ENCODE measurements around the gene PCYT1A. TPM values are rescaled to one million over a fixed set of nuclear protein-coding genes. Genes with fewer than 3 reads are reported as not detected.

The PCYT1A gene
- total RNA-seq, 4 donors from 2014 or later, result 96.2 to 144 (median 110) TPM

- no peak for DNase-seq (ENCODE audit: low spot score in 2 of 2)
- 94 to 97% methylated on average over 5 of the region's 5 CpGs for WGBS, 2 donors
- TF ChIP-seq POLR2A (IDR thresholded peaks at IDR 0.05), result no peak
- TF ChIP-seq, protein P1, sequence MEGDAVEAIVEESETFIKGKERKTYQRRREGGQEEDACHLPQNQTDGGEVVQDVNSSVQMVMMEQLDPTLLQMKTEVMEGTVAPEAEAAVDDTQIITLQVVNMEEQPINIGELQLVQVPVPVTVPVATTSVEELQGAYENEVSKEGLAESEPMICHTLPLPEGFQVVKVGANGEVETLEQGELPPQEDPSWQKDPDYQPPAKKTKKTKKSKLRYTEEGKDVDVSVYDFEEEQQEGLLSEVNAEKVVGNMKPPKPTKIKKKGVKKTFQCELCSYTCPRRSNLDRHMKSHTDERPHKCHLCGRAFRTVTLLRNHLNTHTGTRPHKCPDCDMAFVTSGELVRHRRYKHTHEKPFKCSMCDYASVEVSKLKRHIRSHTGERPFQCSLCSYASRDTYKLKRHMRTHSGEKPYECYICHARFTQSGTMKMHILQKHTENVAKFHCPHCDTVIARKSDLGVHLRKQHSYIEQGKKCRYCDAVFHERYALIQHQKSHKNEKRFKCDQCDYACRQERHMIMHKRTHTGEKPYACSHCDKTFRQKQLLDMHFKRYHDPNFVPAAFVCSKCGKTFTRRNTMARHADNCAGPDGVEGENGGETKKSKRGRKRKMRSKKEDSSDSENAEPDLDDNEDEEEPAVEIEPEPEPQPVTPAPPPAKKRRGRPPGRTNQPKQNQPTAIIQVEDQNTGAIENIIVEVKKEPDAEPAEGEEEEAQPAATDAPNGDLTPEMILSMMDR (IDR thresholded peaks at IDR 0.05), result no peak
- intact Hi-C loops (cut with DNase I; ENCODE audit: low total_unique reads), result loop anchor here (10.0 kb wide), 1 partner anchor 244 kb away; the partner anchor contains the start of gene SMCO1
- H3K4me3 ChIP-seq (ENCODE audit: low read depth, poor library complexity, severe bottlenecking), result no peak overlapping the region
These were observed 17.0 kb downstream of the PCYT1A start for GRCh38 chr3:196270499-196270898.

GRCh38 chr3:196268284-196269163, 19.0 kb downstream of the PCYT1A start:
- WGBS, 2 donors, result 58 to 72% methylated on average over 9 of the region's 9 CpGs
- no peak overlapping the region for H3K4me3 ChIP-seq (ENCODE audit: low read depth, poor library complexity, severe bottlenecking)
- intact Hi-C loops (cut with DNase I; ENCODE audit: low total_unique reads), result no loop called here
- TF ChIP-seq POLR2A (IDR thresholded peaks at IDR 0.05), result no peak
- peak in 1 of 2 donors; percentile 38 for DNase-seq (ENCODE audit: low spot score in 2 of 2)

GRCh38 chr3:196263819-196264218, 23.7 kb downstream of the PCYT1A start:
- TF ChIP-seq POLR2A (IDR thresholded peaks at IDR 0.05), result no peak
- TF ChIP-seq, protein P1 (IDR thresholded peaks at IDR 0.05), result no peak
- intact Hi-C loops (cut with DNase I; ENCODE audit: low total_unique reads), result no loop called here
- no peak for DNase-seq (ENCODE audit: low spot score in 2 of 2)
- 96 to 98% methylated on average over 7 of the region's 7 CpGs for WGBS, 2 donors
- no peak overlapping the region for H3K4me3 ChIP-seq (ENCODE audit: low read depth, poor library complexity, severe bottlenecking)

GRCh38 chr3:196260784-196261183, 26.7 kb downstream of the PCYT1A start:
- H3K4me3 ChIP-seq (ENCODE audit: low read depth, poor library complexity, severe bottlenecking), result no peak overlapping the region
- DNase-seq (ENCODE audit: low spot score in 2 of 2), result no peak
- TF ChIP-seq, protein P1 (IDR thresholded peaks at IDR 0.05), result no peak
- intact Hi-C loops (cut with DNase I; ENCODE audit: low total_unique reads), result no loop called here
- WGBS, 2 donors, result 98 to 99% methylated on average over 4 of the region's 4 CpGs

DNA sequence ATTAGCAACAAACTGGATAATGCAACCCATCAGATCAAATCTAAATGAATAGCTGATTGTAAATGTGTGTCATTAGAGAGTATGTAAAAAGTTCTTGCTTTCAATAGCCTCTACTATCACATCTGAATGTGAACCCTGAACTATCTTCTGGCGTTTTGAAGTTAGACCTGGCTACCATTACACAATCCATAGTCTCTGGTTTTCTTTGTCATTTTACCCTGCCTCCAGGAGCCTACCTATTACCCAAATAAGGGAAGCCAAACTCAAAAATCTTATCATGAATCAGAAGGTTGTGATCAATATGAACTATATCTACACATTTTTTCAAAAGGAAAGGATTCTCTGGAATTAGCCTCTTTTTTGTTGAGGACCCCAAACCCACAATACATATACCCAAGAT, 31.8 kb downstream of the PCYT1A start:
- WGBS, 2 donors, result 79 to 94% methylated on average over 1 of the region's 1 CpG
- intact Hi-C loops (cut with DNase I; ENCODE audit: low total_unique reads), result loop anchor here (10.0 kb wide), 1 partner anchor 269 kb away; no protein-coding TSS in a partner anchor
- no peak for DNase-seq (ENCODE audit: low spot score in 2 of 2)
- TF ChIP-seq, protein P1 (IDR thresholded peaks at IDR 0.05), result no peak
- no peak for TF ChIP-seq POLR2A (IDR thresholded peaks at IDR 0.05)
- no peak overlapping the region for H3K4me3 ChIP-seq (ENCODE audit: low read depth, poor library complexity, severe bottlenecking)

DNA sequence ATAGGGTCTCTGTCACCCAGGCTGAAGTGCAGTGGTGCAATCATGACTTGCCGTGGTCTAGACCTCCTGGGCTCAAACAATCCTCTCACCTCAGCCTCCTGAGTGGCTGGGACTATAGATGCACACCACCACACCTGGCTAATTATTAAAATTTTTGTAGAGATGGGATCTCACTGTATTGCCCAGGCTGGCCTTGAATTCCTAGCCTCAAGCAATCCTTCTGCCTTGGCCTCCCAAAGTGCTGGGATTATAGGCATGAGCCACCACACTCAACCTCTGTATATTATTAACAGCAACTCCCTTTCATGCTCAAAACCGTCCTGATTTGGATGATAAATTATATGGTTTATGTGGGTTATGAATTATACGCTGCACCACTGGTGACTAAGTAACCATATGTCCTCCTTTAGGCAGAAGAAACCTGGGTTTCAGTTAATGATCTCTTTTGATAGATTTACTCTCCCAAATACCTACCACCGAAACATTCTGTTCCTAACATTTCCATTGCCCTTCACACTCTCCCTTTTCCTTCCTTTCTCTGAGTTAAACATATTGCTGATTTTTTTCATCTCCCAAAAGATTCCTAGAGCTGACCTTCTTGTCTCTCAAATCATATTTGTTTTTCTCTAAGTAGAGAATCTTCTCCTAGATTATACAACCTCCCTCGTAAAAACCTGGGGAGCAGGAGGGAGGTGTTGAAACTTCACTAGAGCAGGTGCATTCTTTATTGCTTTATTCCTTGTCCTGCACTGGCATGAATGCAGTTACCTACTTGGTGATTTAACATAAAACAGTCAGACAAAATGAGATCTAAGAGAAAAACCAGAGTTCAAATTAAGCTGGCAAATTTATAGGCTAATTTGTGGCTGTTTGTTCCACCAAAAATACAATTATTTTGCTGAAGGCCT, 32.9 kb downstream of the PCYT1A start:
- WGBS, 2 donors, result 55 to 70% methylated on average over 5 of the region's 5 CpGs
- intact Hi-C loops (cut with DNase I; ENCODE audit: low total_unique reads), result loop anchor here (10.0 kb wide), 1 partner anchor 270 kb away; no protein-coding TSS in a partner anchor
- TF ChIP-seq POLR2A (IDR thresholded peaks at IDR 0.05), result no peak
- TF ChIP-seq, protein P1 (IDR thresholded peaks at IDR 0.05), result no peak
- no peak overlapping the region for H3K4me3 ChIP-seq (ENCODE audit: low read depth, poor library complexity, severe bottlenecking)
- DNase-seq (ENCODE audit: low spot score in 2 of 2), result no peak

All from lower leg skin (tissue), 4 donors.